Endothelial cell of umbilical vein (primary cell): ENCODE results near the gene LIPG. TPM values are rescaled to one million over a fixed set of nuclear protein-coding genes. Genes with fewer than 3 reads are reported as not detected.

Experiments used
- BruUV-seq: library from RNA; stranded (reverse); fragments of 400-500 nt; replicated peaks from 2 replicates; lab custom pipeline; 2021; lab: Mats Ljungman, UMichigan
- CTCF ChIA-PET: fragments of 300-600, 350-600 bp; sonication (Branson Sonifier 250); formaldehyde crosslinking; loops from one replicate; lab custom pipeline; 2021; ENCODE audit warnings: antibody characterized with exemption, inconsistent platforms; lab: Charles Lee
- POLR2A ChIA-PET: fragments of 300-600, 350-600 bp; sonication (Branson Sonifier 250); formaldehyde crosslinking; loops from one replicate; lab custom pipeline; 2021; ENCODE audit warnings: antibody characterized with exemption, inconsistent platforms; lab: Charles Lee
- DNase-seq: peaks from one replicate; pipeline ENCODE4 v3.0.0-alpha.2; 2011; ENCODE audit warnings: low read depth, low spot score
- FAIRE-seq: peaks from 2 replicates; lab custom pipeline; 2011; peaks lifted over from hg19 to GRCh38; lab: Jason Lieb, UNC
- H2AFZ ChIP-seq: 2 replicates; pipeline ENCODE4 v1.6.0; 2012; ENCODE audit warnings: low read depth, low read length, control low read depth, inconsistent platforms
- H3K27ac ChIP-seq: 2 replicates; pipeline ENCODE4 v1.5.1; 2011; ENCODE audit warnings: low read depth, mild to moderate bottlenecking, control low read depth, low read length, moderate library complexity; ENCODE audit not compliant: insufficient read depth
- H3K27me3 ChIP-seq, 2 experiments: 2 replicates each; pipeline versions ENCODE4 v1.6.0 to v1.6.1; 2011; ENCODE audit warnings: low read length in 2 of 2, mixed read lengths in 1 of 2; ENCODE audit not compliant: control insufficient read depth in 2 of 2, insufficient read depth in 2 of 2
- H3K36me3 ChIP-seq, 2 experiments: 2 replicates in 1 of 2; 3 replicates in 1 of 2; pipeline ENCODE4 v1.5.1; 2011; ENCODE audit warnings: low read length in 2 of 2, mild to moderate bottlenecking in 1 of 2, moderate library complexity in 1 of 2; ENCODE audit not compliant: control insufficient read depth in 2 of 2, insufficient read depth in 2 of 2; ENCODE audit errors: extremely low read depth in 1 of 2
- H3K4me1 ChIP-seq: 3 replicates; pipeline ENCODE4 v1.5.1; 2011; ENCODE audit warnings: mild to moderate bottlenecking, low read length; ENCODE audit not compliant: control insufficient read depth, insufficient read depth; ENCODE audit errors: extremely low read depth
- H3K4me2 ChIP-seq: 2 replicates; pipeline ENCODE4 v1.6.1; 2011; ENCODE audit warnings: low read length, control low read depth, mixed read lengths; ENCODE audit not compliant: insufficient read depth
- H3K4me3 ChIP-seq, 3 experiments: fragments of 200-600 bp in 1 of 3; sonication (generic), shearing (Covaris generic) in 1 of 3; replicated peaks in 1 of 3; 2 replicates each; pipeline ENCODE4 v1.5.1; 2011 to 2016; ENCODE audit warnings: control low read depth in 3 of 3, low read length in 3 of 3, mild to moderate bottlenecking in 2 of 3, inconsistent platforms in 1 of 3, low read depth in 1 of 3, moderate library complexity in 1 of 3; ENCODE audit not compliant: insufficient read depth in 1 of 3
- H3K79me2 ChIP-seq: 2 replicates; pipeline ENCODE4 v1.6.0; 2012; ENCODE audit warnings: low read length, inconsistent platforms; ENCODE audit not compliant: control insufficient read depth, insufficient read depth
- H3K9ac ChIP-seq: replicated peaks from 2 replicates; pipeline ENCODE3; 2011; ENCODE audit warnings: low read length, control low read depth; ENCODE audit not compliant: insufficient read depth; ENCODE audit errors: extremely low read depth
- H3K9me1 ChIP-seq: replicated peaks from 3 replicates; pipeline ENCODE4 v1.6.0; 2011; ENCODE audit warnings: mild to moderate bottlenecking, low read length; ENCODE audit not compliant: control insufficient read depth, insufficient read depth; ENCODE audit errors: extremely low read depth
- H3K9me3 ChIP-seq: replicated peaks from 2 replicates; pipeline ENCODE4 v1.5.1; 2012; ENCODE audit warnings: low read length, inconsistent platforms; ENCODE audit not compliant: control insufficient read depth, insufficient read depth
- H4K20me1 ChIP-seq: replicated peaks from 2 replicates; pipeline ENCODE3; 2011; ENCODE audit warnings: mild to moderate bottlenecking, low read length; ENCODE audit not compliant: control insufficient read depth, insufficient read depth; ENCODE audit errors: extremely low read depth
- EZH2 ChIP-seq: IDR thresholded peaks from 2 replicates; pipeline ENCODE4 v1.6.1; 2012; ENCODE audit warnings: borderline replicate concordance, low read depth, mild to moderate bottlenecking, moderate library complexity, low read length, inconsistent platforms; ENCODE audit not compliant: severe bottlenecking
- FOS ChIP-seq: IDR thresholded peaks from 2 replicates; pipeline ENCODE4 v1.6.1; 2011; ENCODE audit warnings: mild to moderate bottlenecking, low read length, moderate library complexity, borderline replicate concordance; ENCODE audit not compliant: insufficient read depth
- GATA2 ChIP-seq: IDR thresholded peaks from 2 replicates; pipeline ENCODE4 v1.7.0; 2011; ENCODE audit warnings: low read depth, mild to moderate bottlenecking, moderate library complexity, mixed read lengths, low read length; ENCODE audit not compliant: insufficient read length, insufficient read depth
- JUN ChIP-seq: IDR thresholded peaks from 2 replicates; pipeline ENCODE4 v1.6.1; 2011; ENCODE audit warnings: borderline replicate concordance, low read depth; ENCODE audit not compliant: insufficient read length, insufficient read depth
- MYC ChIP-seq: IDR thresholded peaks from one replicate; pipeline ENCODE4 v1.6.1; 2011; ENCODE audit warnings: mild to moderate bottlenecking, low read depth, low read length
- POLR2A ChIP-seq: IDR thresholded peaks from 2 replicates; pipeline ENCODE4 v1.6.1; 2012; ENCODE audit warnings: low read depth, mild to moderate bottlenecking, control low read depth, low read length
- POLR2AphosphoS5 ChIP-seq: IDR thresholded peaks from 2 replicates; pipeline ENCODE4 v1.6.1; 2012; ENCODE audit warnings: low read depth, mild to moderate bottlenecking, control low read depth, low read length, moderate library complexity; ENCODE audit not compliant: insufficient read depth
- dilution Hi-C: fragments of 300-500 bp; cut with MboI; formaldehyde crosslinking; loops from one replicate; pipeline ENCODE4 v1.15.0; 2019; ENCODE audit warnings: low sequenced_read_pairs; ENCODE audit not compliant: extremely low pct_ligation_motif_present
- intact Hi-C: fragments of 100-400 bp; cut with micrococcal nuclease; formaldehyde crosslinking; loops from one replicate; pipeline ENCODE4 v1.10.0; 2022
- polyA plus RNA-seq, 4 experiments: library from polyadenylated mRNA; depleted of rRNA in 3 of 4; stranded (reverse) in 3 of 4; unstranded in 1 of 4; fragments of >200 nt; gene quantifications; 2 replicates each; pipeline versions ENCODE4 v1.2.1 to v1.2.3, GENCODE V29; 2011 to 2012; ENCODE audit warnings: missing spikeins in 1 of 4
- total RNA-seq: library from RNA; stranded (reverse); gene quantifications from 2 replicates; pipeline ENCODE4 v1.2.3, GENCODE V29; 2021
- TF ChIP-seq, protein P1 (sequence below): IDR thresholded peaks from 2 replicates; pipeline ENCODE4 v1.6.1; 2011; ENCODE audit not compliant: insufficient read depth, insufficient read length
- TF ChIP-seq, protein P2 (sequence below), 2 donors: IDR thresholded peaks; 1 replicate in 1 of 2; 2 replicates in 1 of 2; pipeline ENCODE4 v1.5.1; 2011; ENCODE audit warnings: low read length in 2 of 2, mild to moderate bottlenecking in 2 of 2, moderate library complexity in 2 of 2, control low read depth in 1 of 2, inconsistent platforms in 1 of 2, low read depth in 1 of 2; ENCODE audit not compliant: insufficient read depth in 1 of 2; ENCODE audit errors: extremely low read depth in 1 of 2

LIPG gene
- total and polyA plus RNA-seq, 2 donors (not counting 3 experiments of a cell fraction or from before 2014, with no cell fraction given), result 80.6 to 86.3 TPM

DNA sequence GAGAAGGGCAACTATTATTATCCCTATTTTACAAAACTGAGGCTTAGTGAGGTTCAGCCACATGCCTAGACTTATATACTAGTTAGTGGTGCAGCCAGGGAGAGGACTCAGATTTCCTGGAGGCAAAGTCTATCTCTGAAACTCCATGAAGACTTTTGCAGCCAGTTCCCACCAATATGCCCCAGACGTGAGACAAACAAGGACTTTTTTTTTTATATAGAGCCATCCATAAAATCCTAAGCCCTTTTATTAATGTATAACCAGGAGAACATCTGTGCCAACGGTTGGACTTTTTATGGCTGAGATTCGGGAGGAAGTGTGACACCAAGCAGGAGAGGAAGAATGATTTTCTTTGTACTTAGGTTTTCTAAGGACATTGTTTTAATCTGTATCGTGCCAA lies 29.9 kb downstream of the LIPG start:
- no peaks in the 10 kb centered on the region for H3K4me1 ChIP-seq
- intact Hi-C loops (no loop called here), dilution Hi-C loops (no loop called here)
- POLR2A ChIA-PET, result no interaction called here
- no peaks in the 10 kb centered on the region for H3K9me3 ChIP-seq
- no peak overlapping the region for H3K9ac ChIP-seq
- no peaks in the 10 kb centered on the region for H4K20me1 ChIP-seq
- H3K4me2 ChIP-seq, result no peak overlapping the region
- peaks cover 12 to 18% of the 10 kb centered on the region in 2 experiments for H3K36me3 ChIP-seq
- H3K79me2 ChIP-seq, result no peaks in the 10 kb centered on the region
- FAIRE-seq (no peak), DNase-seq (no peak)
- H3K4me3 ChIP-seq, result no peak overlapping the region
- BruUV-seq, result no TSS peak
- TF ChIP-seq JUN, result no peak
- H2AFZ ChIP-seq, result no peak overlapping the region
- CTCF ChIA-PET, result no interaction called here
- no peak overlapping the region for H3K27ac ChIP-seq
- H3K27me3 ChIP-seq, result no peaks in the 10 kb centered on the region
- H3K9me1 ChIP-seq, result no peaks in the 10 kb centered on the region

DNA sequence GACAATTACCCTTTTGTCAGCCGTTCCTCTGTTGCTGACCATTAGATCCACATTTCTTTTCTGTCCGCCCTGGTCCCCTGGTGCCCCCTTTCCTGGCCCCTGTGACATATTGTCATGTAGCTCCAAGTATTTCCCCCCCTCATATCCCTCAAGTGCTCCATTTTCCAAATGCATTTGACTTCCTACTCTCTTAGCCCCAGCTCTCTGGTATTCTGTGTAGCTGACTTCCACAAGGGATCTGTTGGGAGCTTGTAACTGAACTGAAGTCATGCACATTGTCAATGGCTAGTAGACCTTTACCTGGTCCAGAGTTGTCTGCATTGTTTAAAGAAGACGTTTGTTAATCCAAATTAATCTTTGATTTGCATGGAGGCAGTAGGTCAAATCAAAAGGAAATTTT lies 34.8 kb downstream of the LIPG start:
- intact Hi-C loops (no loop called here), dilution Hi-C loops (no loop called here)
- Histone ChIP-seq H3K9me1 (no peaks in the 10 kb centered on the region), H4K20me1 (no peaks in the 10 kb centered on the region), H3K9ac (no peak overlapping the region), H3K27me3 (no peaks in the 10 kb centered on the region), H2AFZ (no peak overlapping the region), H3K79me2 (no peaks in the 10 kb centered on the region), H3K4me2 (no peak overlapping the region), H3K4me1 (no peaks in the 10 kb centered on the region), H3K36me3 (no peaks in the 10 kb centered on the region), H3K9me3 (no peaks in the 10 kb centered on the region), H3K27ac (no peak overlapping the region), H3K4me3 (no peak overlapping the region)
- no peak for DNase-seq
- TF ChIP-seq EZH2 (no peak), GATA2 (no peak), POLR2A (no peak), MYC (no peak), JUN (no peak), FOS (no peak), POLR2AphosphoS5 (no peak)
- TF ChIP-seq, protein P1, sequence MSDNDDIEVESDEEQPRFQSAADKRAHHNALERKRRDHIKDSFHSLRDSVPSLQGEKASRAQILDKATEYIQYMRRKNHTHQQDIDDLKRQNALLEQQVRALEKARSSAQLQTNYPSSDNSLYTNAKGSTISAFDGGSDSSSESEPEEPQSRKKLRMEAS, result no peak
- TF ChIP-seq, protein P2, sequence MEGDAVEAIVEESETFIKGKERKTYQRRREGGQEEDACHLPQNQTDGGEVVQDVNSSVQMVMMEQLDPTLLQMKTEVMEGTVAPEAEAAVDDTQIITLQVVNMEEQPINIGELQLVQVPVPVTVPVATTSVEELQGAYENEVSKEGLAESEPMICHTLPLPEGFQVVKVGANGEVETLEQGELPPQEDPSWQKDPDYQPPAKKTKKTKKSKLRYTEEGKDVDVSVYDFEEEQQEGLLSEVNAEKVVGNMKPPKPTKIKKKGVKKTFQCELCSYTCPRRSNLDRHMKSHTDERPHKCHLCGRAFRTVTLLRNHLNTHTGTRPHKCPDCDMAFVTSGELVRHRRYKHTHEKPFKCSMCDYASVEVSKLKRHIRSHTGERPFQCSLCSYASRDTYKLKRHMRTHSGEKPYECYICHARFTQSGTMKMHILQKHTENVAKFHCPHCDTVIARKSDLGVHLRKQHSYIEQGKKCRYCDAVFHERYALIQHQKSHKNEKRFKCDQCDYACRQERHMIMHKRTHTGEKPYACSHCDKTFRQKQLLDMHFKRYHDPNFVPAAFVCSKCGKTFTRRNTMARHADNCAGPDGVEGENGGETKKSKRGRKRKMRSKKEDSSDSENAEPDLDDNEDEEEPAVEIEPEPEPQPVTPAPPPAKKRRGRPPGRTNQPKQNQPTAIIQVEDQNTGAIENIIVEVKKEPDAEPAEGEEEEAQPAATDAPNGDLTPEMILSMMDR (IDR thresholded peaks at IDR 0.05; ENCODE audit: extremely low read depth in 1 of 2, insufficient read depth in 1 of 2, low read depth in 1 of 2, low read length in 2 of 2), result no peak
- CTCF ChIA-PET, result interaction anchor here (0.7 kb wide), 1 partner anchor 20 kb away, joined by 4 read pairs; no protein-coding TSS in a partner anchor
- POLR2A ChIA-PET, result no interaction called here
- BruUV-seq, result no TSS peak
- no peak for FAIRE-seq
